Endothelial cell of umbilical vein (primary cell): Measurements from ENCODE around the gene DAB1. TPM values are rescaled to one million over a fixed set of nuclear protein-coding genes. Genes with fewer than 3 reads are reported as not detected.

Experiments used
- BruUV-seq: library from RNA; stranded (reverse); fragments of 400-500 nt; replicated peaks from 2 replicates; lab custom pipeline; 2021; lab: Mats Ljungman, UMichigan
- CTCF ChIA-PET: fragments of 300-600, 350-600 bp; sonication (Branson Sonifier 250); formaldehyde crosslinking; loops from one replicate; lab custom pipeline; 2021; ENCODE audit warnings: antibody characterized with exemption, inconsistent platforms; lab: Charles Lee
- POLR2A ChIA-PET: fragments of 300-600, 350-600 bp; sonication (Branson Sonifier 250); formaldehyde crosslinking; loops from one replicate; lab custom pipeline; 2021; ENCODE audit warnings: antibody characterized with exemption, inconsistent platforms; lab: Charles Lee
- DNase-seq: peaks from one replicate; pipeline ENCODE4 v3.0.0-alpha.2; 2011; ENCODE audit warnings: low read depth, low spot score
- FAIRE-seq: peaks from 2 replicates; lab custom pipeline; 2011; peaks lifted over from hg19 to GRCh38; lab: Jason Lieb, UNC
- H2AFZ ChIP-seq: 2 replicates; pipeline ENCODE4 v1.6.0; 2012; ENCODE audit warnings: low read depth, low read length, control low read depth, inconsistent platforms
- H3K27ac ChIP-seq: 2 replicates; pipeline ENCODE4 v1.5.1; 2011; ENCODE audit warnings: low read depth, mild to moderate bottlenecking, control low read depth, low read length, moderate library complexity; ENCODE audit not compliant: insufficient read depth
- H3K27me3 ChIP-seq, 2 experiments: 2 replicates each; pipeline versions ENCODE4 v1.6.0 to v1.6.1; 2011; ENCODE audit warnings: low read length in 2 of 2, mixed read lengths in 1 of 2; ENCODE audit not compliant: control insufficient read depth in 2 of 2, insufficient read depth in 2 of 2
- H3K36me3 ChIP-seq, 2 experiments: 2 replicates in 1 of 2; 3 replicates in 1 of 2; pipeline ENCODE4 v1.5.1; 2011; ENCODE audit warnings: low read length in 2 of 2, mild to moderate bottlenecking in 1 of 2, moderate library complexity in 1 of 2; ENCODE audit not compliant: control insufficient read depth in 2 of 2, insufficient read depth in 2 of 2; ENCODE audit errors: extremely low read depth in 1 of 2
- H3K4me1 ChIP-seq: 3 replicates; pipeline ENCODE4 v1.5.1; 2011; ENCODE audit warnings: mild to moderate bottlenecking, low read length; ENCODE audit not compliant: control insufficient read depth, insufficient read depth; ENCODE audit errors: extremely low read depth
- H3K4me2 ChIP-seq: 2 replicates; pipeline ENCODE4 v1.6.1; 2011; ENCODE audit warnings: low read length, control low read depth, mixed read lengths; ENCODE audit not compliant: insufficient read depth
- H3K4me3 ChIP-seq, 3 experiments: fragments of 200-600 bp in 1 of 3; sonication (generic), shearing (Covaris generic) in 1 of 3; replicated peaks in 1 of 3; 2 replicates each; pipeline ENCODE4 v1.5.1; 2011 to 2016; ENCODE audit warnings: control low read depth in 3 of 3, low read length in 3 of 3, mild to moderate bottlenecking in 2 of 3, inconsistent platforms in 1 of 3, low read depth in 1 of 3, moderate library complexity in 1 of 3; ENCODE audit not compliant: insufficient read depth in 1 of 3
- H3K79me2 ChIP-seq: 2 replicates; pipeline ENCODE4 v1.6.0; 2012; ENCODE audit warnings: low read length, inconsistent platforms; ENCODE audit not compliant: control insufficient read depth, insufficient read depth
- H3K9ac ChIP-seq: replicated peaks from 2 replicates; pipeline ENCODE3; 2011; ENCODE audit warnings: low read length, control low read depth; ENCODE audit not compliant: insufficient read depth; ENCODE audit errors: extremely low read depth
- H3K9me1 ChIP-seq: replicated peaks from 3 replicates; pipeline ENCODE4 v1.6.0; 2011; ENCODE audit warnings: mild to moderate bottlenecking, low read length; ENCODE audit not compliant: control insufficient read depth, insufficient read depth; ENCODE audit errors: extremely low read depth
- H3K9me3 ChIP-seq: replicated peaks from 2 replicates; pipeline ENCODE4 v1.5.1; 2012; ENCODE audit warnings: low read length, inconsistent platforms; ENCODE audit not compliant: control insufficient read depth, insufficient read depth
- H4K20me1 ChIP-seq: replicated peaks from 2 replicates; pipeline ENCODE3; 2011; ENCODE audit warnings: mild to moderate bottlenecking, low read length; ENCODE audit not compliant: control insufficient read depth, insufficient read depth; ENCODE audit errors: extremely low read depth
- CTCF ChIP-seq, 2 donors: IDR thresholded peaks; 1 replicate in 1 of 2; 2 replicates in 1 of 2; pipeline ENCODE4 v1.5.1; 2011; ENCODE audit warnings: low read length in 2 of 2, mild to moderate bottlenecking in 2 of 2, moderate library complexity in 2 of 2, control low read depth in 1 of 2, inconsistent platforms in 1 of 2, low read depth in 1 of 2; ENCODE audit not compliant: insufficient read depth in 1 of 2; ENCODE audit errors: extremely low read depth in 1 of 2
- EZH2 ChIP-seq: IDR thresholded peaks from 2 replicates; pipeline ENCODE4 v1.6.1; 2012; ENCODE audit warnings: borderline replicate concordance, low read depth, mild to moderate bottlenecking, moderate library complexity, low read length, inconsistent platforms; ENCODE audit not compliant: severe bottlenecking
- FOS ChIP-seq: IDR thresholded peaks from 2 replicates; pipeline ENCODE4 v1.6.1; 2011; ENCODE audit warnings: mild to moderate bottlenecking, low read length, moderate library complexity, borderline replicate concordance; ENCODE audit not compliant: insufficient read depth
- JUN ChIP-seq: IDR thresholded peaks from 2 replicates; pipeline ENCODE4 v1.6.1; 2011; ENCODE audit warnings: borderline replicate concordance, low read depth; ENCODE audit not compliant: insufficient read length, insufficient read depth
- MAX ChIP-seq: IDR thresholded peaks from 2 replicates; pipeline ENCODE4 v1.6.1; 2011; ENCODE audit not compliant: insufficient read depth, insufficient read length
- MYC ChIP-seq: IDR thresholded peaks from one replicate; pipeline ENCODE4 v1.6.1; 2011; ENCODE audit warnings: mild to moderate bottlenecking, low read depth, low read length
- POLR2AphosphoS5 ChIP-seq: IDR thresholded peaks from 2 replicates; pipeline ENCODE4 v1.6.1; 2012; ENCODE audit warnings: low read depth, mild to moderate bottlenecking, control low read depth, low read length, moderate library complexity; ENCODE audit not compliant: insufficient read depth
- dilution Hi-C: fragments of 300-500 bp; cut with MboI; formaldehyde crosslinking; loops from one replicate; pipeline ENCODE4 v1.15.0; 2019; ENCODE audit warnings: low sequenced_read_pairs; ENCODE audit not compliant: extremely low pct_ligation_motif_present
- intact Hi-C: fragments of 100-400 bp; cut with micrococcal nuclease; formaldehyde crosslinking; loops from one replicate; pipeline ENCODE4 v1.10.0; 2022
- polyA plus RNA-seq, 4 experiments: library from polyadenylated mRNA; depleted of rRNA in 3 of 4; stranded (reverse) in 3 of 4; unstranded in 1 of 4; fragments of >200 nt; gene quantifications; 2 replicates each; pipeline versions ENCODE4 v1.2.1 to v1.2.3, GENCODE V29; 2011 to 2012; ENCODE audit warnings: missing spikeins in 1 of 4
- total RNA-seq: library from RNA; stranded (reverse); gene quantifications from 2 replicates; pipeline ENCODE4 v1.2.3, GENCODE V29; 2021

The DAB1 gene
- total and polyA plus RNA-seq, 2 donors (not counting 3 experiments of a cell fraction or from before 2014, with no cell fraction given), result not detected

- no peaks in the 10 kb centered on the region for H3K27me3 ChIP-seq
- no peaks in the 10 kb centered on the region for H4K20me1 ChIP-seq
- ChIA-PET CTCF (no interaction called here), POLR2A (no interaction called here)
- no peak overlapping the region for H3K4me3 ChIP-seq
- dilution Hi-C loops, result no loop called here
- no peak for TF ChIP-seq MYC
- no peak for TF ChIP-seq POLR2AphosphoS5
- TF ChIP-seq FOS, result no peak
- no peak for TF ChIP-seq JUN
- no peak for TF ChIP-seq CTCF (IDR thresholded peaks at IDR 0.05; ENCODE audit: extremely low read depth in 1 of 2, insufficient read depth in 1 of 2, low read depth in 1 of 2, low read length in 2 of 2)
- no peak for TF ChIP-seq EZH2
- TF ChIP-seq MAX, result no peak
- no peaks in the 10 kb centered on the region for H3K36me3 ChIP-seq
- no peak overlapping the region for H3K27ac ChIP-seq
- H3K9me3 ChIP-seq, result no peaks in the 10 kb centered on the region
- no peaks in the 10 kb centered on the region for H3K4me1 ChIP-seq
- no peak overlapping the region for H3K9ac ChIP-seq
- H3K79me2 ChIP-seq, result no peaks in the 10 kb centered on the region
- intact Hi-C loops, result no loop called here
- no TSS peak for BruUV-seq
- DNase-seq (no peak), FAIRE-seq (no peak)
- no peak overlapping the region for H3K4me2 ChIP-seq
- no peak overlapping the region for H2AFZ ChIP-seq
- no peaks in the 10 kb centered on the region for H3K9me1 ChIP-seq
Measured at GRCh38 chr1:57324388-57324787, 99.5 kb downstream of the DAB1 start.
